Keratinocyte (primary cell): ENCODE data around the gene CDC16. TPM values are rescaled to one million over a fixed set of nuclear protein-coding genes. Genes with fewer than 3 reads are reported as not detected.

Experiments used
- DNase-seq: peaks from one replicate; pipeline ENCODE4 v3.0.0-alpha.2; 2011; ENCODE audit warnings: low read depth, missing footprints, low spot score
- FAIRE-seq: peaks from 2 replicates; lab custom pipeline; 2011; peaks lifted over from hg19 to GRCh38; lab: Jason Lieb, UNC
- H2AFZ ChIP-seq: 2 replicates; pipeline ENCODE4 v1.6.0; 2012; ENCODE audit warnings: low read length, control low read depth, inconsistent platforms; ENCODE audit not compliant: control insufficient read depth
- H3K27ac ChIP-seq: 2 replicates; pipeline ENCODE4 v1.5.1; 2011; ENCODE audit warnings: low read length; ENCODE audit not compliant: control insufficient read depth, insufficient read depth
- H3K27me3 ChIP-seq: 3 replicates; pipeline ENCODE4 v1.6.0; 2011; ENCODE audit warnings: low read length; ENCODE audit not compliant: control insufficient read depth, insufficient read depth; ENCODE audit errors: extremely low read depth
- H3K36me3 ChIP-seq, 2 experiments: 2 replicates in 1 of 2; 3 replicates in 1 of 2; pipeline ENCODE4 v1.5.1; 2011; ENCODE audit warnings: low read length in 2 of 2, mild to moderate bottlenecking in 1 of 2; ENCODE audit not compliant: control insufficient read depth in 2 of 2, insufficient read depth in 2 of 2; ENCODE audit errors: extremely low read depth in 1 of 2
- H3K4me1 ChIP-seq: 3 replicates; pipeline ENCODE4 v1.5.1; 2011; ENCODE audit warnings: low read length; ENCODE audit not compliant: control insufficient read depth, insufficient read depth; ENCODE audit errors: extremely low read depth
- H3K4me2 ChIP-seq: 3 replicates; pipeline ENCODE4 v1.6.0; 2011; ENCODE audit warnings: low read depth, low read length; ENCODE audit not compliant: control insufficient read depth, insufficient read depth; ENCODE audit errors: extremely low read depth
- H3K4me3 ChIP-seq, 3 experiments: fragments of 200-600 bp in 1 of 3; sonication (generic) in 1 of 3; 2 replicates in 2 of 3; 3 replicates in 1 of 3; pipeline ENCODE4 v1.5.1; 2011 to 2016; ENCODE audit warnings: low read length in 3 of 3, mild to moderate bottlenecking in 3 of 3, control low read depth in 2 of 3, inconsistent platforms in 1 of 3, low read depth in 1 of 3, mixed read lengths in 1 of 3, mixed run types in 1 of 3, moderate library complexity in 1 of 3; ENCODE audit not compliant: control insufficient read depth in 2 of 3, insufficient read depth in 2 of 3; ENCODE audit errors: extremely low read depth in 1 of 3
- H3K79me2 ChIP-seq: 2 replicates; pipeline ENCODE4 v1.6.0; 2012; ENCODE audit warnings: low read length; ENCODE audit not compliant: control insufficient read depth, insufficient read depth
- H3K9ac ChIP-seq: 3 replicates; pipeline ENCODE4 v1.6.0; 2011; ENCODE audit warnings: low read length; ENCODE audit not compliant: control insufficient read depth, insufficient read depth; ENCODE audit errors: extremely low read depth
- H3K9me1 ChIP-seq: 3 replicates; pipeline ENCODE4 v1.6.0; 2011; ENCODE audit warnings: low read length; ENCODE audit not compliant: control insufficient read depth, insufficient read depth; ENCODE audit errors: extremely low read depth
- H3K9me3 ChIP-seq: 2 replicates; pipeline ENCODE4 v1.5.1; 2012; ENCODE audit warnings: low read depth, low read length; ENCODE audit not compliant: control insufficient read depth
- H4K20me1 ChIP-seq: 3 replicates; pipeline ENCODE4 v1.6.0; 2011; ENCODE audit warnings: low read length; ENCODE audit not compliant: control insufficient read depth, insufficient read depth; ENCODE audit errors: extremely low read depth
- CTCF ChIP-seq, 3 experiments: IDR thresholded peaks in 1 of 3; conservative IDR thresholded peaks in 1 of 3; optimal IDR thresholded peaks in 1 of 3; 2 replicates in 2 of 3; 3 replicates in 1 of 3; pipeline versions ENCODE3 to v1.5.1; 2011; ENCODE audit warnings: low read length in 3 of 3, mild to moderate bottlenecking in 3 of 3, moderate library complexity in 2 of 3, control low read depth in 1 of 3, inconsistent platforms in 1 of 3; ENCODE audit not compliant: insufficient read depth in 2 of 3; ENCODE audit errors: extremely low read depth in 1 of 3
- EZH2 ChIP-seq: IDR thresholded peaks from one replicate; pipeline ENCODE4 v1.6.1; 2012; ENCODE audit warnings: inconsistent platforms, mild to moderate bottlenecking, low read length, moderate library complexity
- dilution Hi-C: fragments of 300-500 bp; cut with MboI; formaldehyde crosslinking; loops from one replicate; pipeline ENCODE4 v1.7.0; 2020; ENCODE audit warnings: low sequenced_read_pairs; ENCODE audit not compliant: extremely low pct_ligation_motif_present
- polyA plus RNA-seq, 5 experiments: library from polyadenylated mRNA; depleted of rRNA in 3 of 5; stranded (reverse) in 3 of 5; stranded (forward) in 1 of 5; unstranded in 1 of 5; fragments of >200 nt; gene quantifications; 1 replicate in 1 of 5; 2 replicates in 3 of 5; 3 replicates in 1 of 5; pipeline versions ENCODE4 v1.2.1 to v1.2.3, GENCODE V29; 2011 to 2012; ENCODE audit warnings: missing spikeins in 2 of 5, low read depth in 1 of 5, low replicate concordance in 1 of 5

CDC16 gene
- polyA plus RNA-seq, 1 donor (not counting 4 experiments of a cell fraction or from before 2014, with no cell fraction given), result 91.8 TPM

- no peaks in the 10 kb centered on the region for H3K9me3 ChIP-seq
- FAIRE-seq (no peak), DNase-seq (no peak)
- dilution Hi-C loops, result no loop called here
- no peaks in the 10 kb centered on the region for H3K36me3 ChIP-seq
- no peaks in the 10 kb centered on the region for H3K4me1 ChIP-seq
- H3K27ac ChIP-seq, result no peak overlapping the region
- H3K9ac ChIP-seq, result no peak overlapping the region
- H3K9me1 ChIP-seq, result no peaks in the 10 kb centered on the region
- H4K20me1 ChIP-seq, result no peaks in the 10 kb centered on the region
- no peak overlapping the region for H3K4me3 ChIP-seq
- no peak overlapping the region for H2AFZ ChIP-seq
- H3K79me2 ChIP-seq, result no peaks in the 10 kb centered on the region
- TF ChIP-seq EZH2 (no peak), CTCF (optimal IDR thresholded peaks at IDR 0.05 in 1 of 3, IDR thresholded peaks at IDR 0.05 in 1 of 3, conservative IDR thresholded peaks at IDR 0.05 in 1 of 3; ENCODE audit: extremely low read depth in 1 of 3, insufficient read depth in 2 of 3, low read length in 3 of 3) (no peak)
- no peak overlapping the region for H3K4me2 ChIP-seq
- H3K27me3 ChIP-seq, result peaks cover 5% of the 10 kb centered on the region
Measured at GRCh38 chr13:114219392-114219791, 15.3 kb upstream of the CDC16 start.

GRCh38 chr13:114222461-114222968 is 12.2 kb upstream of the CDC16 start:
- Histone ChIP-seq H3K4me3 (no peak overlapping the region), H3K9me3 (no peaks in the 10 kb centered on the region), H3K36me3 (no peaks in the 10 kb centered on the region), H2AFZ (no peak overlapping the region), H4K20me1 (no peaks in the 10 kb centered on the region), H3K9ac (no peak overlapping the region), H3K27ac (no peak overlapping the region), H3K27me3 (no peaks in the 10 kb centered on the region), H3K4me1 (peaks cover 3% of the 10 kb centered on the region), H3K4me2 (no peak overlapping the region), H3K79me2 (no peaks in the 10 kb centered on the region), H3K9me1 (no peaks in the 10 kb centered on the region)
- TF ChIP-seq CTCF (optimal IDR thresholded peaks at IDR 0.05 in 1 of 3, IDR thresholded peaks at IDR 0.05 in 1 of 3, conservative IDR thresholded peaks at IDR 0.05 in 1 of 3; ENCODE audit: extremely low read depth in 1 of 3, insufficient read depth in 2 of 3, low read length in 3 of 3) (no peak), EZH2 (no peak)
- FAIRE-seq, result no peak
- dilution Hi-C loops, result no loop called here
- no peak for DNase-seq
